Activated naive CD4-positive, alpha-beta T cell treated with anti-CD3 and anti-CD28 coated beads, Interleukin-2, amount 50 U/mL, for 24 hours (primary cell): ENCODE results near the gene ADORA3.
"Not testable (repeated sequence)": the region's sequence is repeated elsewhere in the genome, so short reads cannot be mapped to it uniquely, and the experiment has no call there.

Experiments
- H3K27ac Mint-ChIP-seq: one replicate; pipeline ENCODE4 v1.8.0; 2021; ENCODE audit warnings: mild to moderate bottlenecking, mixed read lengths
- H3K27me3 Mint-ChIP-seq: one replicate; pipeline ENCODE4 v1.8.0; 2021; ENCODE audit warnings: mixed read lengths
- H3K36me3 Mint-ChIP-seq: one replicate; pipeline ENCODE4 v1.8.0; 2021; ENCODE audit warnings: mixed read lengths
- H3K4me1 Mint-ChIP-seq: one replicate; pipeline ENCODE4 v1.8.0; 2021; ENCODE audit warnings: mixed read lengths
- H3K4me3 Mint-ChIP-seq: one replicate; pipeline ENCODE4 v1.8.0; 2021; ENCODE audit warnings: mild to moderate bottlenecking, mixed read lengths
- H3K9me3 Mint-ChIP-seq: one replicate; pipeline ENCODE4 v1.8.0; 2021; ENCODE audit warnings: mixed read lengths

Gene ADORA3

GRCh38 chr1:111503585-111504060 lies at the start of gene ADORA3, which contains the start of gene TMIGD3:
TSS of gene ADORA3 (minus strand) at chr1:111503633. CDS start at chr1:111503354, 279 bp downstream.
TSS of gene TMIGD3 (minus strand) at chr1:111503633. CDS start at chr1:111503354, 279 bp downstream.
- Mint-ChIP-seq H3K9me3 (no peaks in the 10 kb centered on the region), H3K27me3 (no peaks in the 10 kb centered on the region), H3K27ac (peak within 1 kb of the TSS; percentile 49), H3K4me3 (peak within 1 kb of the TSS; percentile 1), H3K36me3 (peaks cover 1% of the 10 kb centered on the region), H3K4me1 (peaks cover 57% of the 10 kb centered on the region)

GRCh38 chr1:111553196-111553595 lies 49.8 kb upstream of the ADORA3 start:
- Mint-ChIP-seq H3K27ac (no peak overlapping the region), H3K4me3 (no peak overlapping the region), H3K36me3 (no peaks in the 10 kb centered on the region), H3K9me3 (no peaks in the 10 kb centered on the region), H3K27me3 (no peaks in the 10 kb centered on the region), H3K4me1 (no peaks in the 10 kb centered on the region)

GRCh38 chr1:111552587-111552986 lies 49.2 kb upstream of the ADORA3 start:
- H3K4me1 Mint-ChIP-seq = no peaks in the 10 kb centered on the region
- H3K27me3 Mint-ChIP-seq = no peaks in the 10 kb centered on the region
- no peaks in the 10 kb centered on the region for H3K36me3 Mint-ChIP-seq
- H3K4me3 Mint-ChIP-seq = no peak overlapping the region
- H3K9me3 Mint-ChIP-seq = no peaks in the 10 kb centered on the region
- no peak overlapping the region for H3K27ac Mint-ChIP-seq

- Mint-ChIP-seq H3K36me3 (no peaks in the 10 kb centered on the region), H3K4me1 (no peaks in the 10 kb centered on the region), H3K9me3 (no peaks in the 10 kb centered on the region), H3K27ac (no peak overlapping the region), H3K27me3 (no peaks in the 10 kb centered on the region), H3K4me3 (no peak overlapping the region)
Observed at GRCh38 chr1:111551623-111552411, 48.4 kb upstream of the ADORA3 start.

- not testable (repeated sequence) for H3K27ac Mint-ChIP-seq, H3K36me3 Mint-ChIP-seq, H3K4me3 Mint-ChIP-seq, H3K9me3 Mint-ChIP-seq, H3K27me3 Mint-ChIP-seq, H3K4me1 Mint-ChIP-seq
Observed at GRCh38 chr1:111547786-111548185, 44.4 kb upstream of the ADORA3 start.

GRCh38 chr1:111542187-111542586 lies 38.8 kb upstream of the ADORA3 start:
- H3K9me3 Mint-ChIP-seq = peaks cover 10% of the 10 kb centered on the region
- H3K27ac Mint-ChIP-seq = no peak overlapping the region
- H3K27me3 Mint-ChIP-seq = no peaks in the 10 kb centered on the region
- H3K4me1 Mint-ChIP-seq = peaks cover 6% of the 10 kb centered on the region
- H3K36me3 Mint-ChIP-seq = no peaks in the 10 kb centered on the region
- H3K4me3 Mint-ChIP-seq = no peak overlapping the region

- peaks cover 6% of the 10 kb centered on the region for H3K4me1 Mint-ChIP-seq
- H3K4me3 Mint-ChIP-seq = no peak overlapping the region
- no peaks in the 10 kb centered on the region for H3K36me3 Mint-ChIP-seq
- peaks cover 10% of the 10 kb centered on the region for H3K9me3 Mint-ChIP-seq
- H3K27me3 Mint-ChIP-seq = no peaks in the 10 kb centered on the region
- no peak overlapping the region for H3K27ac Mint-ChIP-seq
Observed at GRCh38 chr1:111541721-111542120, 38.3 kb upstream of the ADORA3 start.

GRCh38 chr1:111540928-111541327 lies 37.5 kb upstream of the ADORA3 start:
- Mint-ChIP-seq H3K36me3 (no peaks in the 10 kb centered on the region), H3K4me3 (no peak overlapping the region), H3K27ac (no peak overlapping the region), H3K4me1 (peaks cover 6% of the 10 kb centered on the region), H3K27me3 (no peaks in the 10 kb centered on the region), H3K9me3 (peaks cover 10% of the 10 kb centered on the region)

GRCh38 chr1:111538343-111539025 lies 35.1 kb upstream of the ADORA3 start:
- Mint-ChIP-seq H3K9me3 (no peaks in the 10 kb centered on the region), H3K27ac (no peak overlapping the region), H3K27me3 (no peaks in the 10 kb centered on the region), H3K4me3 (no peak overlapping the region), H3K4me1 (peaks cover 6% of the 10 kb centered on the region), H3K36me3 (no peaks in the 10 kb centered on the region)

- no peak overlapping the region for H3K27ac Mint-ChIP-seq
- H3K9me3 Mint-ChIP-seq = no peaks in the 10 kb centered on the region
- peaks cover 6% of the 10 kb centered on the region for H3K4me1 Mint-ChIP-seq
- H3K27me3 Mint-ChIP-seq = no peaks in the 10 kb centered on the region
- no peak overlapping the region for H3K4me3 Mint-ChIP-seq
- H3K36me3 Mint-ChIP-seq = peaks cover under 1% of the 10 kb centered on the region
Observed at GRCh38 chr1:111535256-111536191, 32.1 kb upstream of the ADORA3 start.

- Mint-ChIP-seq H3K36me3 (no peaks in the 10 kb centered on the region), H3K9me3 (no peaks in the 10 kb centered on the region), H3K4me3 (no peak overlapping the region), H3K4me1 (peaks cover 28% of the 10 kb centered on the region), H3K27me3 (no peaks in the 10 kb centered on the region), H3K27ac (no peak overlapping the region)
Observed at GRCh38 chr1:111520053-111520452, 16.6 kb upstream of the ADORA3 start.

GRCh38 chr1:111517469-111518225 lies 14.2 kb upstream of the ADORA3 start:
- H3K27ac Mint-ChIP-seq = peak overlapping the region; percentile 78
- H3K4me3 Mint-ChIP-seq = peak overlapping the region; percentile 82
- no peaks in the 10 kb centered on the region for H3K27me3 Mint-ChIP-seq
- H3K9me3 Mint-ChIP-seq = no peaks in the 10 kb centered on the region
- H3K36me3 Mint-ChIP-seq = no peaks in the 10 kb centered on the region
- H3K4me1 Mint-ChIP-seq = peaks cover 37% of the 10 kb centered on the region

GRCh38 chr1:111516005-111516535 lies 12.6 kb upstream of the ADORA3 start:
- H3K27me3 Mint-ChIP-seq = no peaks in the 10 kb centered on the region
- peaks cover 37% of the 10 kb centered on the region for H3K4me1 Mint-ChIP-seq
- no peaks in the 10 kb centered on the region for H3K9me3 Mint-ChIP-seq
- H3K27ac Mint-ChIP-seq = peak overlapping the region; percentile 31
- peak overlapping the region; percentile 75 for H3K4me3 Mint-ChIP-seq
- no peaks in the 10 kb centered on the region for H3K36me3 Mint-ChIP-seq

- Mint-ChIP-seq H3K9me3 (no peaks in the 10 kb centered on the region), H3K27me3 (no peaks in the 10 kb centered on the region), H3K4me1 (peaks cover 37% of the 10 kb centered on the region), H3K36me3 (no peaks in the 10 kb centered on the region), H3K27ac (no peak overlapping the region), H3K4me3 (peak overlapping the region; percentile 75)
Observed at GRCh38 chr1:111515291-111516004, 12.0 kb upstream of the ADORA3 start.
